Activated CD4-positive, alpha-beta T cell treated with anti-CD3 and anti-CD28 coated beads, Interleukin-2, amount 50 U/mL, for 1 hour (primary cell): ENCODE results near the gene GREB1L.
"Not testable (repeated sequence)": the region's sequence is repeated elsewhere in the genome, so short reads cannot be mapped to it uniquely, and the experiment has no call there.

Experiments
- DNase-seq: peaks from one replicate; pipeline ENCODE4 v3.0.0-alpha.2; 2020

GREB1L gene

DNA sequence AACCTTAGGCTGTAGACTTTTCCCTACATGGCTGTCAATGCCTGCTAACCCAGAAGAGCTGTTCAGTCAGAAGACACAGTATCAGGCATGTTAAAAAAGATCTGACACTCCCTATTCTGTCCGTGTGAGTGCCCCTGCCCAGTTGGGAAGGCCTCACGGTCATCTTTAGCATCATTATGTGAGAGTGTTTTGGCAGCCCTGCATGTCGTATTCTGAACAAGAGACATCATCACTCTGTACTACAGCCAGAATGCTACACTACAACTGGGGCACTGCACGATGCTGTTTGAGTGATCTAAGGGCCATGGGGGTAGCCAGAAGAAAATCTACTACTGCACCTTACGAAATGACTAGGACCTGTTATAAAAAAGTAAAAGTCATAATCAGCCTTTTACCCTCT is 67.2 kb downstream of the GREB1L start:
- no peak for DNase-seq

DNA sequence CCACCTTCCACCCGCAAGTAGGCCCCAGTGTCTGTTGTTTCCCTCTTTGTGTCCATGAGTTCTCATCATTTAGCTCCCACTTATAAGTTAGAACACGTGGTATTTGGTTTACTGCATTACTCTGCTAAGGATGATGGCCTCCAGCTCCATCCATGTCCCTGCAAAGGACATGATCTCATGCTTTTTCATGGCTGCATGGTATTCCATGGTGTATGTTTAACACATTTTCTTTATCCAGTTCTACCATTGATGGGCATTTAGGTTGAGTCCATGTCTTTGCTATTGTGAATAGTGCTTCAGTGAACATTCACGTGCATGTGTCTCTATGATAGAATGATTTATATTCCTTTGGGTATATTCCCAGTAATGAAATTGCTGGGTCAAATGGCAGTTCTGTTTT is 69.9 kb downstream of the GREB1L start:
- DNase-seq = not testable (repeated sequence)

DNA sequence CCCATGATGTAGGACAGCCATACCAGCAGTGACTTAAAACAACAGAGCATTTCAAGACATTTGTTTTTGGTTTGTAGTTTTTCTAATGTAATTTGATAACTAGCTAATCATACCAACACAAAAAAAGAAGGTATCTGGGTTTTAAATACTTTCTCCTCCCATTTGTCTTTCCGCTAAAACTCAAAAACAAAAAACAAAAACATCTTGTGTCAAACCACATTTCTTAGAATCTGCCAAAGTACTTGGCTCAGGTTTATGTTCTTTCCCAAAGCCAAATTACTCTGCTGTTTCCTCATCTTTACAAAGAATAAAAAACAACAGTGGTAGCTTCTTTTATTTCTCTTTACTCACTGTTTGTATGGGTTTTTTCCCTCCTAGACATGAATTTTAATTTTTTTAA is 71.5 kb downstream of the GREB1L start:
- no peak for DNase-seq

DNA sequence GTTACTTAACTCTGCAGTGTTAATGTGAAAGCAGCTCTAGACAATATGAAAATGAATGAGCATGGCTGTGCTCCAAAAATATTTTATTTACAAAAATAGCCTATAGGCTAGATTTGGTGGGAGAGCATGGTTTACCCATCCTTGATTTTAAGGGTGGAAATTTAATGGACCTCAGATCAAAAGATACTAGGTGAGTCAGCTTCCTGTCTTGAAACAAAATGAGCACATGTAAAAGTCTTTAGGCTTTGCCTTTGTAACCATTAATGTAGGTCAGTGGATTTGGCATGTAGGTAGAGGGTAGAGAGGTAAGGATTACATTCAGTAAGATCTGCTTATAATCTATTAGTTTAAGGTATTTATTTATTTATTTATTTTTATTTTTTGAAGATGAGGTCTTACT is 72.7 kb downstream of the GREB1L start:
- DNase-seq = no peak

DNA sequence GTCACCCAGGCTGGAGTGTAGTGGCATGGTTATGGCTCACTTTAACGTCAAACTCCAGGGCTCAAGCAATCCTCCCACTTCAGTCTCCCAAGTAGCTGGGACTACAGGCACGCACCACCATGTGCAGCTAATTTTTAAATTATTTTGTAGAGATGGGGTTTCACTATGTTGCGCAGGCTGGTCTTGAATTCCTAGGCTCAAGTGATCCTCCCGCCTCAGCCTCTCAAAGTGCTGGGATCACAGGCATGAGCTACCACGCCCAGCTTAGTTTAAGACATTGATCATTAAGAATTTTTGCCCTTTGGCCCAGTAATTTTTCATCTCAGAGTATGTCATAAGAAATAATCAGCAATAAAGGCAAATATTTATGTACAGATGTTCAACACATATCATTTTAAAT is 73.1 kb downstream of the GREB1L start:
- DNase-seq = not testable (repeated sequence)

DNA sequence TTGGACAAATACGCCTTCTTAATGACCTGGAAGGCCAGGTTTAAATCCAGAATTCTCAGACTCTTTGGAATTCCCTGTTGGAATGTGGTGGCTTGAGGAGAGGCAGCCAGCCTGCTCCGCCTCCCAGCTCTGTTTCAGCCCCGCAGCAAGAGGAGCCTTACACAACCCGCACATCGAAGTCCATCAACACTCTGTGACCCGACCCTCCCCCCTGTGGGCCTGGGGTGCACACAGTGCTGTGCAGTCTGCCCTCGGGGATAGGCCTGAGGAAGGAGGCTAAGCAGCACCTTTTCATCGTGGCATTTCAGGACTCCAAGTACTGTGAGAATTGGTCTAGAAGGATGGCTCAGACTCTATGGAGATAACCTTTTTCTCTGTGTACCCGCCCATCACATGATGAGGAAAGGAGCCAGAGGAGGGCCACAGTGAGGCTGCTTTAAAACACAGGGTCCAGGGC is 73.7 kb downstream of the GREB1L start:
- no peak for DNase-seq

DNA sequence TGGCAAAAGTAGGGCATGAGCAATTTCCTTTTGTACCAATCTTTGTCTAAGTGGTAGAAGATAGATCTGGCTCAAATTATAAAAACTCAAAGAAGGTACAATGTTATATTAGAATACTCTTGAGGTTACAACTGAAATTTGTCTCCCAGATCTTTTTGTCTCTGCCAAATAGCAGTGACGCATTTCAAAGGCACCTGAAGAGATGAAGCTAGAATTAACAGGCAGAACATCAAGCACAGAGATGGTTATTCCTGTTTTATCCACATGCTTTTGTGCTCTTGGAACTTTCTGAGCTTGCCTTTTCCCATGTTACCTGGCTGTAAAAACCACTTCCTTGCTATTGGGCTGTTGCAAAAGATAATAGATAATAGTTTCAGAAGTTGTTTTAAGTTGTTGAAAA is 74.3 kb downstream of the GREB1L start:
- no peak for DNase-seq

DNA sequence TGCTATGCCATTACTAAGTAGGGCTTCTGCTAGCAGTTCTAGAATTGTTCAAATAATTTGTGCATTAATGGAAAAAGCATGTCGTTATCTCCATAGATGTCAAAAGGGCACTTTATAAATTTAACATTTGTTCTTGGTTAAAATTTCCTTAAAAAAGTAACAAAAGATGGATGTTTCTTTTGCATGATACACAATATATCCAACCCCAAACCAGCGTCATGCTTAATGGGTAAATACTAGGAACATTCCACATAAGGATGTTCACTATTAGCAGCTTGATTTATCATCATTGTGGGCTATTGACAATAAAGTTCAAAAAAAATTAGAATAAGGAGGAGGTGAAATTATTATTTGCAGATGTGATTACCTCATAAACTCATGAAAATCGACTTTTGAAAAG is 79.7 kb downstream of the GREB1L start:
- DNase-seq = no peak

DNA sequence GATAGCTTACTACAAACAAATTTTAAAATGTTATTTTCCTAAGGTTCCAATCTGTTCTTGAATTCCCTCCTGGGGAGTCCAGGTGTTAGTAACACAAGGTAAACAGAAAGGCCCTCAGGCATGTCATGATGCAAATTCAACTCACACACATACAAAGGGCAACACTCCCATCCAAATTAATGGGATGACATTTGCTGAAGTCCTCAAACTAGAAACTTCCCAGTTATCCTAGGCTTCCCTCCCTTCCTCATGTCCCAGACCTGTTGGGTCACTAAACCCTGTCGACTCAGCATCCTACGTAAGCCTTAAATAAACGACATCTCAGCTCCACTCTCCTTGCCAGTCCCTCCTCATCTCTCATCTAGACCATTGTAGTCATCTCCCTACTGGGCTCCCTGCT is 85.1 kb downstream of the GREB1L start:
- DNase-seq = no peak

DNA sequence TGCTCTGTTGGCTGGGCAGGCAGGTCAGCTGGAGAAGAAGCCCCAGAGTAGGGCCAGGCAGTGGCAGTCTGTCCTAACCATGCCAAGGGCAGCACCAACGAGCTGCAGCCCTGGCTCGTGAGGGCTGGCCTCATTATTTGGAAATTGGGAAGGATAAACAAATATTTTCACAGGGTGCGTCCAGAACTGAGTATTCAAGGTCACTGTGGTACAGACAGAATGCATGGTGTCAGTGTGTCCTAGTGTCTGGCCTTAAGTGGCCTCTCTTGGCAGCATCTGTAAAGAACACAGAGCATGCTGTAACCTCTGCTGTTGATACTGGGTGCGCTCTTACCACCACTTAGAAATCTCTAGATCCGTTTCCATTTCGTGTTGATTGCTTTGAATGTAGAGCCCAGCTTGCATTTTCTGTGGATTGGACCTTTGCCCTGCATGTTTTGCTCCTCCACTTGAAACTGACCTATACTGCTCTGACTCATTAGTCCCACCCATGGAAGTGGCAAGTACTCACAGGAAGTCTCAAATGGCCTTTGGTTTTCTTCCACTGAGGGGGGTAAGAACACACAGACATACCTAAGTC is 88.2 kb downstream of the GREB1L start:
- DNase-seq = no peak

DNA sequence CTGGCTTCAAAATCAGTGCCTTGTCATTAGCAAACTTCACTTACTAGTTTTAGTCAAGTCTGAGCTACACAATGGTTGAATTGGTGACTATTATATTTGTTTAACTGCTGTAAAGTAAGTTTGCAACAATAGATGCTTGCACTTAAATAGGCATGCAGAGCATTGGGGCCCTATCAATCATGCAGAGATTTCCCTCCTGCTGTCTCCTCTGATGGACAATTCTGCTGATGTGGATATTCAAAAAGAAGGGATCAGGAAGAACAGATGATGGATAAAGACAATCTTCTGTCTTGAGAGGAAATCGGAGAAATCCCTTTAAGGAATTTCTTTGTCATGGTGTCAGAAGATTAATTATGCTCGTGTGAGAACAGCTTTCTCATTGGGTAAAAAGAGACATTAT is 89.0 kb downstream of the GREB1L start:
- DNase-seq = no peak

DNA sequence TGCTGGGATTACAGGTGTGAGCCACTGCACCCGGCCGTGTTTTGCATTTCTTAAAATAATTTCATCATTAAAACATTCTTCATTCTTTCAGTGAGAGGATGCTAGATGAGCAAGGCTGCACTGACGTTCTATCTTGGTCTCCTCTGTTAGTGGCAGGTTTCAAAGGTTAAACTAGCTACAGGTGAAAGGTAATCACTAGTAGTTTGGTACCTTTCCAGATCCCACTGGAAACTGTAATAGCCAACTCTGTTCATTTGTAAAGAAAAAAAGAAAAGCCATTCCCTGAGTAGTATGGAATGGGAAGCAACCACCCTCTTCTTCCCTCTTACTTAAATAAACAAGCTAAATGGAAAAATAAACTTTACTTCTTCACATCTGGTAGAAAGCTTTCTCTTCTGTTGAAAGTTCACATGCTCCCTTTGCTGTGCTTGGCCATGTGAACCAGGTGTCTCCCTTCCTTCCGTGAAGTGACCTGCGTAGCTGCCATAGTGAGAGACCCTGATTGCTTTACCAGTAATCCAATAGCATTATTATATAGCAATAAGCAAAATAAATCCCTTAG is 94.0 kb downstream of the GREB1L start:
- DNase-seq = no peak

DNA sequence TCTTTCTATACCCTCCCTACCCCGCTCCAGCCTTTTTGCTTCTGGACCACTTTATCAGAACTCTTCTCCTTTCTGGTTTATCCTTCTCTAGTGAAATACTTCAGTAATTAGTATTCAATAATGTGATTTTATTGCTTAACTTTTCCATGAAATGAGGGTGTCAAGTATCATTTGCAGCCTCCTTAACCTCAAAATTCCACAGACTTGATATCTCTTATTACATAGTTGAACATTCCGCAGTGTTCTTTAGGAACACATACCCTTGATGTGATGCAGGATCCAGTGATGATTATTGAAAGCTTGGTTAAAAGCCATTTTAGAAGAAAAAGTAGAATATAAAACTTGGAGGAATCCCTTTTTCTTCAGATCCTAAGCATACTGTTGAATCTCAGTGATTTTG is 94.8 kb downstream of the GREB1L start:
- no peak for DNase-seq

DNA sequence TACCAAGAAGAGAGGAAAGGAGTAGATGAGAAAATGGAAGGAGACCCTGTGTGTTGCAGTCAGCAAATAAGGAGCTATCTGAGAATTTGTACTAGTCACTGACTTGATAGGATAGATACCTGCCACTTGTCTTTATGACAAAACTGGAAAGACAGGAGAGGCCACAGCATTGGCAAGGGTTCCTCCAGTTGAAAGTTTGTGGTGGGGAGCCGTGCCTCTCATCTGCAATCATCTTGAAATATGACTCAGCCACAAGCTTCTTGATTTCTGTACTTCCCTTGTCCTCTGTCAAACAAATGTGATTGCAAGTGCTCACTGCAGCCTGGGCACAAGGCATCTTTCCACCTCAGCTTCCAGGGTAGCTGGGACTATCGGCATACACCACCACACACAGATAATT is 99.1 kb downstream of the GREB1L start:
- DNase-seq = no peak

DNA sequence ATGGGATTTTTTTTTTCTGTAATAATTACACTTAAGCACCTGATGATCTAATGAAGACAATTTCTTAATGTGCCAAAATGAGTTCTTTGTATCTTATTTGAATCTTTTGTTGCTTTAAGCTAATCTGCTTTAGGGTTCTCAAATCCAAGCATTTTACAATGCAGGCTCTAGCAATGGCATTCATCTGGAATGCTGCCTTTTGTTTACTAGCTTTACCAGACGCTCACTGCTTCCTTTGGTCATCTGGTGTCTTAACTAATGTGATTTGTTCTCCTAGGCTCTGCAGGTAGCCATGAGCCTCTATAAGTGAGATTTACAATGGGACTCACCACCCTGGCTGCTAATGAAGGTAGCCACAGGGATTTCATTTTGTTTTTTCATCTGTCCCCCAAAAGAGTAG is 100.3 kb downstream of the GREB1L start:
- DNase-seq = no peak

DNA sequence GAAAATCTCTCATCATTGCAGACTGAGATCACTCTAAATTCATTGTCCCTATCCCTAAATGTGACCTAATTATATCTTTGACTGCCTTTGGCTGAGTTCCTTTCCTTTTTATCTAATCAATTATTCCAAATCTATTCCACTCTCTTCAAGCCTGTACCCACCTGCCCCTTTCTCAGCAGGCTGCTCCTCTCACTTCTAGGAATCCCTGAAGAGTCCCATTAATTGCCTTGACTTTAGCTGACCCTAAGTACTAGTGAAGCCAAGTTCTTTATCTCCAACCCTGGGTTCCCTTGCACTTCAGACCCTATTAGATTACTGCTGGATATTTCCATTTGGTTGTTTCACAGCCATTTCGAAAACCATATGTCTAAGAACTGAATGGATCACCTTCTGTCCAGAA is 102.8 kb downstream of the GREB1L start:
- no peak for DNase-seq

DNA sequence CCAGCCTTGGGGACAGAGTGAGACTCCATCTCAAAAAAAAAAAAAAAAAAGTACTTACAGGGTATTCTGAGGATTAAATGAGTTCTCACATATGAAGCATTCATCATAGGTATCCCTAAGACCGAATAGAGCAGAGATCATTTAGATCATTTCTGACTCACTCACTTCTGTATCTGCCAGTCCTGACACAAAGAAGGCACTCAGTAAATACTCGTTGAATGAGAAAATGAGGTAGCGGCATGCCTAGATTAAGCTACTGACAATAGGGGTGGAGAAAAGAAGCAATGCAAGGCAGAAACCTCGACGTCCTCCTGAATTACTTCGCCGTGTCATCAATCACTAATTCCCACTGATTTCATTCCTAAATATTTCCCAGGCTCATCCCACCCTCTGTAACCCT is 103.8 kb downstream of the GREB1L start:
- DNase-seq = no peak

DNA sequence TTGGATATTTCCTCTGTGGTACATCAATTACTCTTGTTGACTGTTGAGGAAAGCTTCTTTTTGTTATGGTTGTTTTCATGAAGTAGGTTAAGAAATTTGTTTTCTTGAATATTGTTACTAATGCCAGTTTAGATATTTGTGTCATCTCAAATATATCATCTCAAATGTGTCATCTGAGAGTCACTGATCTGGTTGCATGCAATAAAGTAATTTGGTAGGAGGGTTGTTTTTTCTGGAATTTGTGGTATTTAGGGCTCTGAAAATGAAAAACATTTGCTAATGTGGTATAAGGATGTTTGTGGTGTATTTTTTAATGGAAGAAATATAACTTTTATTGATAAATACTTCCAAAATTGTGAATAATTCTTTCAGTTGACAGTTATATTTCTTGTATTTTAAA is 117.7 kb downstream of the GREB1L start:
- DNase-seq = no peak

DNA sequence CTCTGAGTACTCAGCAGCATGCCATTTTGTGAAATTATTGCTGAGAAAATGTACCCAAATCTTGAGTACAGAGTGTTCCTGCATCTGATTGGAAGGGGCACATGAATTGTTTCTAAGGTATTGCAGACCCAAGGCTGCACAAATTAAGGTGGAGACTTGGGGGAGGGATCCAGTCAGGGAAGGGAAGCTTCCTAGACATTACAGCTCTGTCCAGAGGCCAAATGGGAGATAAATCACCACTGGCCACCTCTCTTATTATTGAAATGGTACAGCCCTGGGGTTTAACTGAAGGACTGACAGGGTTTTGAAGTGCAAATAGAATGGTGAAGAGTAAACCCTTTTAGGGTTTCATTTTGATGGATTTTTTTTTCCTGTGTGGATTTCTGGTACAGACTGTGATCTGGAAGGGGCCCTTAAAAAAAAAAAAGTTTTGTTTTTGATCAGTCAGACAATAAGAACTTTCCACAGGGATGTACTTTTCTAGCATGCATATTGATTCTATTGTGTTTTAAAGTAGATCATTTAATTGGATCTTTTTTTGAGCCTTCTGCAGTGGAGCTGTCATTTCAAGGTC is 119.4 kb downstream of the GREB1L start:
- no peak for DNase-seq

DNA sequence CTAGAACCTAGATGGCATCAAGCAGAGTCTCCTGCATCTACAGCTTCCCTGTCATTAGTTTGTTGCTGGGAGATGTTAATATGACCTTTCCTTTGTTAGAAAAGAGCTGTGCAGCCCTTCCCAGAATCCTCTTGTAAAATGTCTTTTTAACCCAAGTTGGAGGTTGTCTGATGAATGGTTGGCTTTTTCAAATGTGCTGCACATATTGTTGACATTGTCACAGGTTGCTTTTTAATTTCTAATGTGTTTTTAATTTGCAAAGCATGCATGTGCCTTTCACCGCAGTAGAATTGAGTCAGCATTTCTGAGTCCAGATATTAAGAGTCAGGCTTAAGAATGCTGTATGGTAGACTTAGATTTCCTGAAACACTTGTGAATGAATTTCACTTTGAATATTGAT is 120.8 kb downstream of the GREB1L start:
- no peak for DNase-seq

DNA sequence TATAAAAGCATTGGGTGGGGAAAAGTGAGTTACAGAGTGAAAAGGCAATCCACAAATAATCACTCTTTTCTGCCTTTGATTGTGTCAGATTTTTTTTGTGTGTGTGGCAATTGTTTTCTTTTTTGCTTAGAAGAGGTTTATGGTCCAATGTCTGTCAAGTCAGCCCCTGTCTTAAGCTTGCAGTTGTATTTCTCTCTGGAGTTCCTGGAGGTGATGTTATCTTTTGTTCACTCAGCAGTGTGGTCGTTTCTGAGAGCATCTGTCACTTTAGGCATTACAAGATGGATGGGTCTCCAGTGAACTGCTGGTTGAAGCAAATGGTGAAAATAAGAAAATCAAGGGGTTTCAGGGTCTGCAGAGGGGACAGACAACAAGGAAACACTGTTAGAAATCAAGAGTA is 121.3 kb downstream of the GREB1L start:
- no peak for DNase-seq

DNA sequence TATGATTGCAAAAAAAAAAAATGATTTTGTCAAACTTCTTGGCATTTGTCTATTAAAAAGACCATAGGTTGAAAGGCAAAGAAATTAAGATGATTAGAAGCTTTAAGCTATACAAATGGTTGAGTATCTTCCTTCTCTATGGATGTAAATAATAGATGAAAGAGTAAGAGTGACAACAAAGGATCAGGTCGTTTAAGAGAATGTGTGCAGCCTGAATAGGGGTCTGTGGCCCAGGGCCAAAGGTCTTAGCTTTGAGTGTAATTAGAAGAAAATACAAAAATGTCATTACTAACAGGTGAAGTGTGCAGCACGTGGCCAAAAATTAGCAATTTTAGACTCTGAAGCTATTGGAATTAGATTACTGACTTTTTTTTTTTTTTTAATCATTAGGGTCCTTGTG is 122.4 kb downstream of the GREB1L start:
- no peak for DNase-seq

DNA sequence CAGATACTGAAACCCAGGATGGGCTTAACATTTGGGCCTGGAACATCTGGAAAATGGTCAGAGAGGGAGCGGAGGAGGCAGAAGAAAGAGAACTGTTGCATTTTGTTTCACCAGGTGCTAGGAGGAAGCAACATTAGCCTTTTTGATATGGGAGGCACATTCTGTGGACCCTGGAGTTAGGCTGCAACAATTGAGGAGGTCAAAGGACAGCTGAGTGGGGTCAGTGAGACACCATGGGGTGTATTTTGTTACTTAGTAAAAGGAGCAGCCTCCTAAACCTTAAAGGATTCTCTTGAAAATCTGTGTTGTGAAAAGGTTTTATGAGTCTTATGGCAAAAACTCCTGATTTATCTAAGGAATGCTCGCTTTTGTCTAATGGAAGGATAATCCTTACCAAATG is 124.9 kb downstream of the GREB1L start:
- DNase-seq = no peak

DNA sequence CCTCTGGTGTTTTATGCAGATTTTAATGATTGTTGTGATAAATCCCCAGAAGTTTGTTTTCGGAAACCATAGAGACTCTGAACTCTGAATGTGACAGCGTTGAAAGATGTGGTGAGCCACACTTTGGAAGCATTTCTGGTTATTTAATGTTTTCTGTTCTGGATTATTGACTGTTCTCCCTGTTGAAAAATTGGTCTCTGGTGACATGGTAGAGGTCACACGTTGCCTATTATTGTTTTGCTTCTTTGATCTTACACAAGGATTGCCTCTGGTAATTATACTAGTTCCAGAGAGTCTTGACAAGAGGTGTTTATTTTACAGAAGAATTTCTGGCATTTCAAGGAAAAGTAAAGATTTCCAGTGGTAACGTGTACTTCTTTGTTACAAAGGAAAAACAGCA is 127.1 kb downstream of the GREB1L start:
- DNase-seq = no peak

DNA sequence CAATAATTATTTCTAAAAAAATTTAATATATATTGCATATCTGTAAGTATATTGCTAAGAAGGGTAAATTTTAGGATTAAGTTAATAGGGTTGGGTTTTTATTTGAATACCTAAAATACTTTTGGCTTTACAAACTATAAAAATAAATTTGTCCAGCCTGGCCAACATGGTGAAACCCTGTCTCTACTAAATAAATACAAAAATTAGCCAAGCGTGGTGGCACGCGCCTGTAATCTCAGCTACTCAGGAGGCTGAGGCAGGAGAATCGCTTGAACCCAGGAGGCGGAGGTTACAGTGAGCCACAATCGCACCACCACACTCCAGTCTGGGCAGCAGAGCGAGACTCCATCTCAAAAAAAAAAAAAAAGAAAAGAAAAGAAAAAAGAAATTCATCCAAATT is 127.6 kb downstream of the GREB1L start:
- DNase-seq = not testable (repeated sequence)
